Mucosa of descending colon (tissue), 3 donors: ENCODE results near the gene CDK15. TPM values are rescaled to one million over a fixed set of nuclear protein-coding genes. Genes with fewer than 3 reads are reported as not detected.

Source experiments
- ATAC-seq: fragments of 200-7000 bp; cut with Tn5 transposase; one replicate; pipeline ENCODE4 v1.9.1; 2020; ENCODE audit warnings: mild to moderate bottlenecking, moderate library complexity
- DNase-seq, 3 donors: peaks; one replicate each; pipeline ENCODE4 v3.0.0-alpha.2; 2020
- H3K36me3 ChIP-seq: fragments of 200-600 bp; one replicate; pipeline ENCODE4 v1.8.0; 2021; ENCODE audit warnings: low read depth, mild to moderate bottlenecking
- H3K4me1 ChIP-seq: fragments of 200-600 bp; one replicate; pipeline ENCODE4 v1.8.0; 2021; ENCODE audit warnings: low read depth, mild to moderate bottlenecking
- H3K4me3 ChIP-seq: fragments of 200-600 bp; one replicate; pipeline ENCODE4 v1.8.0; 2021; ENCODE audit warnings: mild to moderate bottlenecking
- H3K9me3 ChIP-seq: fragments of 200-600 bp; one replicate; pipeline ENCODE4 v1.8.0; 2021; ENCODE audit warnings: mild to moderate bottlenecking
- CTCF ChIP-seq: fragments of 200-600 bp; IDR thresholded peaks from one replicate; pipeline ENCODE4 v1.8.0; 2022; ENCODE audit warnings: antibody characterized with exemption, mild to moderate bottlenecking
- intact Hi-C, 2 donors: fragments of 100-400 bp; cut with DNase I in 1 of 2; cut with micrococcal nuclease in 1 of 2; formaldehyde crosslinking; loops; one replicate each; pipeline versions ENCODE4 v1.11.0 to v1.11.1; 2022; cut with DNase I, micrococcal nuclease
- total RNA-seq, 3 donors: library from RNA; stranded (reverse); fragmentation: NEBNext Ultra II Directional in 2 of 3; extraction: Animal tissue kit (Norgen Biotek cat#: 25700) in 2 of 3; gene quantifications; one replicate each; pipeline versions ENCODE4 v1.2.1 to v1.2.4, GENCODE V29; 2021 to 2023
- donor health status: DM: no; HTN: no; CAD: no; lungs with moderate emphysema.
- donor health status: DM: no; HTN: no; CAD: no.
- donor health status: DM: no; HTN: yes; CAD: no.

CDK15 gene
- total RNA-seq, 3 donors from 2014 or later = 0.94 to 1.4 TPM; not detected in 1

GRCh38 chr2:201900362-201900761 is 94.0 kb downstream of the CDK15 start:
- Histone ChIP-seq H3K4me3 (no peak overlapping the region), H3K36me3 (no peaks in the 10 kb centered on the region), H3K9me3 (no peaks in the 10 kb centered on the region), H3K4me1 (no peaks in the 10 kb centered on the region)
- no peak for DNase-seq
- ATAC-seq = peak; percentile 45
- intact Hi-C loops = no loop called here
- no peak for TF ChIP-seq CTCF

GRCh38 chr2:201901786-201902185 is 95.4 kb downstream of the CDK15 start:
- Histone ChIP-seq H3K4me3 (no peak overlapping the region), H3K9me3 (no peaks in the 10 kb centered on the region), H3K36me3 (no peaks in the 10 kb centered on the region), H3K4me1 (no peaks in the 10 kb centered on the region)
- DNase-seq = no peak
- intact Hi-C loops = no loop called here
- no peak for ATAC-seq
- TF ChIP-seq CTCF = no peak

GRCh38 chr2:201904538-201905420 is 98.4 kb downstream of the CDK15 start:
- Histone ChIP-seq H3K4me3 (no peak overlapping the region), H3K9me3 (no peaks in the 10 kb centered on the region), H3K4me1 (no peaks in the 10 kb centered on the region), H3K36me3 (no peaks in the 10 kb centered on the region)
- no peak for DNase-seq
- intact Hi-C loops = no loop called here
- no peak for ATAC-seq
- TF ChIP-seq CTCF = no peak

GRCh38 chr2:201906777-201907562 is 100.6 kb downstream of the CDK15 start:
- intact Hi-C loops = no loop called here
- ATAC-seq = no peak
- no peak for TF ChIP-seq CTCF
- H3K9me3 ChIP-seq = no peaks in the 10 kb centered on the region
- no peaks in the 10 kb centered on the region for H3K36me3 ChIP-seq
- no peak overlapping the region for H3K4me3 ChIP-seq
- H3K4me1 ChIP-seq = no peaks in the 10 kb centered on the region
- DNase-seq = no peak

- intact Hi-C loops = no loop called here
- no peak overlapping the region for H3K4me3 ChIP-seq
- no peaks in the 10 kb centered on the region for H3K9me3 ChIP-seq
- H3K36me3 ChIP-seq = no peaks in the 10 kb centered on the region
- no peaks in the 10 kb centered on the region for H3K4me1 ChIP-seq
- DNase-seq (no peak), ATAC-seq (no peak)
- no peak for TF ChIP-seq CTCF
Measured at GRCh38 chr2:201907563-201907881, 101.2 kb downstream of the CDK15 start.
